Measurements from ENCODE around the gene BANF1. TPM values are rescaled to one million over a fixed set of nuclear protein-coding genes. Genes with fewer than 3 reads are reported as not detected.

The BANF1 gene
- total RNA-seq, 1 experiment from 2014 or later: 124 TPM

- Histone ChIP-seq H3K36me3 (ENCODE audit: low read depth, low read length) (peaks cover 28% of the 10 kb centered on the region), H3K9me3 (ENCODE audit: low read length) (no peaks in the 10 kb centered on the region), H3K4me2 (ENCODE audit: low read length) (no peak overlapping the region), H3F3A (ENCODE audit: low read length, unreplicated experiment) (no peaks in the 10 kb centered on the region), H3K4me1 (ENCODE audit: insufficient read depth, low read length) (peaks cover under 1% of the 10 kb centered on the region; the same call in 1 of the 2 replicates), H3K9me2 (replicated peaks; ENCODE audit: low read length) (no peaks in the 10 kb centered on the region), H2AFZ (ENCODE audit: low read length) (no peak overlapping the region), H3K79me2 (ENCODE audit: low read length) (no peaks in the 10 kb centered on the region), H4K20me1 (ENCODE audit: low read length) (no peaks in the 10 kb centered on the region), H3K27me3 (ENCODE audit: low read length) (no peaks in the 10 kb centered on the region), H3K4me3 (ENCODE audit: low read length) (no peak overlapping the region), H3K9ac (ENCODE audit: low read length) (no peak overlapping the region), H3K27ac (ENCODE audit: low read length) (no peak overlapping the region)
- POLR2A ChIA-PET (ENCODE audit: unreplicated experiment): interaction anchor here (0.5 kb wide), 1 partner anchor 83 kb away, joined by 3 read pairs; no protein-coding TSS in a partner anchor
- TF ChIP-seq EZH2phosphoT487 (IDR thresholded peaks at IDR 0.05; ENCODE audit: borderline replicate concordance, low read length): no peak
- no peak for TF ChIP-seq CTCF (conservative IDR thresholded peaks at IDR 0.05; ENCODE audit: low read depth, low read length)
- TF ChIP-seq EZH2 (IDR thresholded peaks at IDR 0.05; ENCODE audit: low read length, unreplicated experiment): no peak
- ATAC-seq (no peak), DNase-seq (no peak)
- BruUV-seq (replicated peaks): no TSS peak
- intact Hi-C loops (cut with micrococcal nuclease): no loop called here
- CTCF ChIA-PET: no interaction called here
These were observed 23.7 kb upstream of the BANF1 start for GRCh38 chr11:65978391-65979238.

DNA sequence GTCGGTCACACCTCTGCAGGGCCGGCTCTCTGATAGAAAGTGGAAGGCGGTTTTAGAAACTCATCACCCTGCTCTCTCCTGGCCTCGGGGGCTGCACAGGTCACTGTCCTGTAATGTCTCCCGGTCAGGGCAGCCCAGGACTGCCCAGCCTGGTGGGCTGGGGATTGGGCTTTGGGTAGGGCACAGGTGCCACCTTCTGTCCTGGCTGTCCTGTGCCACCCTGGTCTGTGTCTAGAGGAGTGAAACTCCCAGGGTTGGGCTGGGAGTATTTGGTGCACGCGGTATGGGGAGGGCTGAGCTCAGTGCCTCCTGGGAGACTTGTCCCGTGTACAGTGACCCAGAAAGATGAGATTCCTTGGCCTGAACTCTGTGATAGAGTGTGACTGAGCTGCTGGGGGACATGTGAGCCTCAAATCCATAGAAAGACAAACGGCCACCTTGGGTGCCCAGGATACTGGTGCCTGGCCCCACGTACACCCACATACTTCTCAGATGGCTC lies 23.0 kb upstream of the BANF1 start:
- intact Hi-C loops (cut with micrococcal nuclease): no loop called here
- Histone ChIP-seq H3K4me1 (ENCODE audit: insufficient read depth, low read length) (no peaks in the 10 kb centered on the region), H3K9ac (ENCODE audit: low read length) (no peak overlapping the region), H3K4me2 (ENCODE audit: low read length) (no peak overlapping the region), H3K9me2 (replicated peaks; ENCODE audit: low read length) (no peaks in the 10 kb centered on the region), H2AFZ (ENCODE audit: low read length) (no peak overlapping the region), H3K9me3 (ENCODE audit: low read length) (no peaks in the 10 kb centered on the region), H4K20me1 (ENCODE audit: low read length) (no peaks in the 10 kb centered on the region), H3K27ac (ENCODE audit: low read length) (no peak overlapping the region), H3K79me2 (ENCODE audit: low read length) (no peaks in the 10 kb centered on the region), H3K36me3 (ENCODE audit: low read depth, low read length) (peaks cover 28% of the 10 kb centered on the region), H3K4me3 (ENCODE audit: low read length) (no peak overlapping the region), H3F3A (ENCODE audit: low read length, unreplicated experiment) (no peaks in the 10 kb centered on the region), H3K27me3 (ENCODE audit: low read length) (no peaks in the 10 kb centered on the region)
- DNase-seq: no peak
- ChIA-PET POLR2A (ENCODE audit: unreplicated experiment) (interaction anchor here (0.5 kb wide), 1 partner anchor 84 kb away, joined by 3 read pairs; no protein-coding TSS in a partner anchor), CTCF (no interaction called here)
- BruUV-seq (replicated peaks): no TSS peak
- TF ChIP-seq EZH2phosphoT487 (IDR thresholded peaks at IDR 0.05; ENCODE audit: borderline replicate concordance, low read length): no peak
- no peak for TF ChIP-seq EZH2 (IDR thresholded peaks at IDR 0.05; ENCODE audit: low read length, unreplicated experiment)
- TF ChIP-seq CTCF (conservative IDR thresholded peaks at IDR 0.05; ENCODE audit: low read depth, low read length): no peak
- ATAC-seq: no peak

All from PC-3 (cell line).